Limb (tissue), 2 donors: ENCODE results near the gene PTPRK.

Experiments
- DNase-seq, 2 donors: peaks; one replicate each; pipeline ENCODE4 v3.0.0-alpha.2; 2016; ENCODE audit errors: extremely low spot score in 2 of 2

Gene PTPRK

DNA sequence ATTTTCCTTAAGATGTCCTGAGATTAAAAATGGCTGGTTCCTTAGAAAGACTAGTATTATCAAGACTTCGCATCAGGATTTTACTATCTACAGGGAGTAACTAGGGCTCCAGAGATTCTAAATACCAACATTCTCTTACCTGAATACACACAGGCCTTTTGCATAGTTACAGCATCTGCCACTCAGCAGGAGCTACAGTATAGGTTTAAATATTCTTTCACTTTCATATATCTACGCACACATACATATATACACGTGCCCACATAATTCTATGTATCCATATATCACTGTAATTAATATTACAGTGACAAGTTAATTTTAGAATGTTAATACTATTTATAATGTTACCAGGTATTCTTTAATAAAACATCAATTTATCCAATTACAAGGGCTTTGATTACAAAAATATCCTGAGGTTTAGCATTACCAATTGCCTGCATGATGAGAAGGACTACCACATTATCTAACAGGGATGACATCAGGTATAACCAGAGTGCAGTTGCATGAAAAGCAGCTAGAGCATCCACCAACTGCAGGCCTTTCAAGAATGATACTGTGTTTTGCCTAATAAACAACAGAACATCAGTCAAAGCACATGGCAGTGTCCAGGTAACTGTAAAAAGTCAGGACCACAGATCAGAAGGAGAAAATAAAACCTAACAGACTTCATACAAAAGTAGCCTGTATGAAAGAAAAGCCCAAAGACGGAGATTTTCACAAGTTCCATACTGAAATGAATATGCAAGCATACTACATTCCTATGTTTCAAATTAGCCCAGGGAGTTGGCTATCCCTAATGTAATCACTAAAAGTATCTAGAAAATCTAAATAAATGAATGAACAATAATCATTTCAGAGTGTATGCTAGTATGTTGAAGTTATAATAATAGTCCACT lies 268.7 kb downstream of the PTPRK start:
- DNase-seq = no peak

DNA sequence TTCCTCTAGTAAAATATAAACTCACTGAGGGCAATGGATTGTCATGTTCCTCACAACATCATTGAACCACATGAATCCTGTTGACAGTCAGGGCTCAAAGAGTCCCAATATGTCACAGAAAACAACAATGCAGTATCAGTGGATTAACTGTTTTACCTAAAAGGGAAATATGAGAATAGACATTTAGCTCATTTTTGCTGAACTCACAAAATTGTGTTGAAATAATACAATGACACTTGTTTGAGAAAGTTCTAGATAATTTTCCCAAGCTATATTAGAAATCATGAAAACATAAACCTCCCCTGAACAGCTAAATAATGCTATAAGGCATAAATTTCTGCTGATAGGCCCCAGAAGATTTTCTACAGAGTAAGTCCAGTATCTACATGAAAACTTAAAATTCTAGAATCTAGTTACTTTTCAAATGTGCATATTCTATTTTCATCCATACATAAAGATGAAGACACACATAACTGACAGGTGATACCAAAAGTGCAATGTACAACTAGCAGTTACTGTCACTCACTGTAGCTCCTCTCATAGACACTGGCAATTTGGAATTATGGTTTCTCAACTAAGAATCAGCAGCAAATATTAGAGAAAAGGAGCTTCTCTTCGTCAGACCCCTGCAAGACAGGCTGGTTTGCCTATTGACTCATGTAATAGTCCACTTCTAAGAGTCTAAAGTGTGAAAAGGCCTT lies 269.9 kb downstream of the PTPRK start:
- DNase-seq = no peak

DNA sequence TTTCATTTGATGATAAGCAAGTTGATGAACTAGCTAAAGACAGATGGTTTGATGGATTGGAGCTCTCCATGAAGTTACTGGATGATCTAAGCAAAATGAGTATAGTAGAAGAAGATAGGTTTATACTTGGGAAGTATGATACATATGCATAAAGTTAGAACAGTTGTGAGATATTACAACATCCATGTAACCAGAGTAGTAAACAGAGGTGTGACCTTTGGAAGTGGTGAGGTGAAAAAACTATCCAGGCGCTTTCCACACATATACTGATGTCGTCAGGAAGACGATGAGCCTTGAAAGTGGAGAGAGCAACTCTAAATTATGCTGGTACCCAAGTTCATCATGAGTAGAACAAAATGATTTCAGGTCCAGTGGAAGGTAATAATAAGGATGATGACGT lies 271.0 kb downstream of the PTPRK start:
- no peak for DNase-seq

DNA sequence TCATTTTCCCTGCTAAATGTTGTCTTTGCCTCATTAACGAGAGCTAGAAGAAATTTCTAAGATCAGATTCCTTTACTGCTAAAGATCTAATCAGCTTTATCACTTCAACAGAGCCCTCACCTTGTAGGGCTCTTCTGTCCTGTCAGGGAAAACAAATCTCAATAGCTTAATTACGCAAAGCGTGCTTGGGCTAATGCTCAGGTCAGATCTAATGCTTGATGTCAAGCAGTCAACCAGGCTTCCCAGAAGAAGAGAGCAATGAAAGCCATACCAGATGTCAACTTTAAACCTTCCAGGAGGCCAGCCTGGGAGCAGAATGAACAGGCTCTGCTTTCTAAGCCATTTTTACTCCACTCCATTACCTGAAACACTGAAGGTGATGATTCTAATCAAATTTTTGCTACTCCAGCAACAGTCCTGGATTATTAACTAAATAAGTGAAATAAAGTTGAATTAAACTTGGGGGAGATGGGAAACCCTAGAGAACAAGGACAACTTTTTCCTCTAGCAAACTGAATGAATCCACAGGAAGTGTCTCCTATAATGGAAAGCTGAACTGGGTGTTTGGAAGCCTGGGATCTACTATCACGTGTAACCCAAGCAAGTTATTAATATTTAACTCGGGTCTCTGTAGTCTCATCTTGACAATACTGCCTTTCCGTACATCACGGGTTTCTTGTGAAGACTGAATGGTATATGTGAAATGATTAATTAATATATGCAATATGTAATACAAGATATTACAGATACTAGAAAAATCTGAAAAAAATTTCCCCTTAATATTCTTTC lies 273.7 kb downstream of the PTPRK start:
- DNase-seq = no peak

DNA sequence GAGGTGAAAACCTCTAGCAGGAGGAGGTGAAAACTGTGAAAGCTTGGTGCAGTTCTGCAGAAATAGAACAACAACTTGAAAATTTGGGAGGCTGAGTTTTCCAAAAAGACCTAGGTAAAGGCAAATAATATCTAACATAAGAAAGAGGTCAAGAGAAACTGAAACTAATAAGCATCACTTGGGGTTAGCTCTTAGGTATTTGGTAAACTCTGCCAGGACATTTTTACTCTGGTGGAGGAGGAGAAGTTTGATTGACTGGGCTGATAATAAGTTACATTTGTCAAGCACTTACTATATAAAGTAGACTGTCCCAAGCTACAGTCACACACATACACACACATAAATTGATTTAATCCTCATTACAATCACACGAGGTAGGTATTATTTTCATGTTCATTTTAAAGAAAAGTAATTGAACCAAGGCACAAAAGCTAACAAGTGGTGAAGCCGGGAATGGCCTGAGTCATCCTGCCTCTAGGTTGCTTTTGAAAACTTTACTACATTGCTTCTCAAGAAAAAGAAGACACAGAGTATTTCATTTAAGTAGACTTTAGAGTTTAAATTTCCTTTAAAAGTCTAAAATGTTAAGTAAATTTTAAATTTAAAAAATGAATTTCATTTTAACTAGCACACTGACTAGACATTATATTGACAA lies 275.5 kb downstream of the PTPRK start:
- no peak for DNase-seq

DNA sequence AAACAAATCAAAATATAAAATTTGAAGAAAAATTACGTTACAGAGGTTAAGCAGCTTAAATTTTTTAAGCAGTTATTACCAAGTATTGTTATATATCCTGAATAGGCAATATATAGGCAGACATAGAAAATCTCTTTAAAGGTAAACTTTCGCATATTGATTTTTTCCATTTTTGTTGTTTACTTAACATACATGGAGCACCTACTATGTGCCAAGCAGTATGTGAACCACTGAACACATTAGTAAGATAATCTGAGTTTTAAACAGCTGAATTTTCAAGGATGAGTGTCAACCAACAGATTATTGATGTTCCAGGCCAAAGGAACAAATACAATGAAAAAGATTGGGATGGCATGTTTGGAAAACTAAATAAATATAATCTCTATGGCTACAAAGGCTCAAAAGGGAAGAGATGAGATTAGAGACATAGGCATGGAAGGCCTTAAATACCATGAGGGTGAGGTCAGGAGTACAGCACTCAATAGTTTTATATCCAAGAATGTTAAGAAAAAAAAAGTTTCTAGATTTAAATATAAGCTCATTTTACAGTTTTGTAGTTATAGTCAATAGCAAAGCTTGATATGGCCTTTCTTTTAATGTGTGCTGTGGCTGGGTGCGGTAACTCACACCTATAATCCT lies 277.5 kb downstream of the PTPRK start:
- DNase-seq = no peak

DNA sequence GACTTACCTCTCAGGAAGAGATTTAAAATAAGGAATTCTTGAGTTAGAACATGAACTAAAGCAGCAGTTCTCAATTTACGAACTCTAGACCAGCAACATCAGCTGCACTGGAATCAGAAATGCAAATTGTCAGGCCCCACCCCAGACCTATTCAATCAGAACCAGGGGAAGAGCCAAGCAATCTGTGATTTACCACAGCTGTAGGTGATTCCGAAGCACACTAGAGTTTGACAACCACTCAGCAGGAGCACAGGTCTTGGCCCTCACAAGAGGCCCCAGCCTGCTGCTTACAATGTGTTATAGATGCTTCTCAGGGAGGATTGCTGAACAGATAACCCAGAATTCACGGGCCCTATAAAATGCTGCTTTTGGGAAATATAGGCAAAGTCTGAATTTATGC lies 279.2 kb downstream of the PTPRK start:
- DNase-seq = no peak

DNA sequence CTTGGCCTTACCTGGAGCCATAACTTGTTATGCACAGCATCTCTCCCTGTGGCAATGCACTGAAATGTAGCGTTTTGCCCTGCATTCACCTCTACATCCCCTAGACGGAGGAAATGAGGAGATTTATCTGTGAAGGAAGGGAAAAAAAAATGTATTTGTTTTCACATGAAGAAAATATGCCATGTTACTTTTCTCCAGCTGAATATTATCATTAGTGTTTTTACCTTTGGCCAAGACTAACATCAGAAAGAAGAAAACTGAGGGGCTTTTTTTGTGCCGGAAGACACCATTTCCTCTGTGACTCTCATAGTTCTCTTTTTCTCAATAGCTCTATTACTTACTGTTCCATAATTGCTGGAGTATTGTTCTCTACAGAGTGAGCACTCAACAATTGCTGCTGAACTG lies 280.4 kb downstream of the PTPRK start:
- DNase-seq = no peak

DNA sequence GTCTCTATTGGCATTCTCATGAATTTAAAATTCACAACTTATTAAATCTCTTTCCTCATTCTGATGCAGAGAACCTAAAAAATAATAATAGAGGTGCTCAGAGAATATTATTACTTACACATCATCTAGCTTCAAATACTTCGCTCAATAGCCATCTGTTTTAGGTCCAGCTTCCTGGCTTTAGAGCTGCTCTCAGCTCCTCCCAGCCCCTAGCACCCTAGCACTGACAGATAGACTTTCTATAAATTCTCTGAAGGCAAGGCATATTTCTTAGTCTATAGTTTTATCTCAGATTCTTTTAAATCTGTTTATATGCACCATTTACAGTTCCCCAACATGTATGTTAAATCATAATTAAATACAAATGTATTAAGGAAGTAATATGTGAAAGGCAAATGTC lies 281.3 kb downstream of the PTPRK start:
- DNase-seq = no peak

DNA sequence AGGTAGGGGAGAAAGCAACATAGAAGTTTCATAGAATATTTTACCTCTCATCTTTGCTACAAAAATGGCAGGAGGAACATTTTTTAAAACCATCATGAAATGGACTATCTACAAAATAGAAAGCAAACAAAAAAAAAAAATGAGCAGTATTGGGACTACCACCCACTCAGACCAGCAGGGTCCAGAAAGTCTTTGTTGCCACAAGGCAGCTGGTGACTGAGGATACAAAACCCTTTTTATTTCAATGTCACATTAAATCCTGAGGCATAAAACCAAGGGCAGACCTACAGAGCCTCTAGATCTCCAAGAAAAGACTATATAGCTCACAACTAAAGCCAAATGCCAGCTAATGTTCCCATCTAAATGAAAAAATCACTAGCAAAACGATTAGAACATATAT lies 282.2 kb downstream of the PTPRK start:
- no peak for DNase-seq

DNA sequence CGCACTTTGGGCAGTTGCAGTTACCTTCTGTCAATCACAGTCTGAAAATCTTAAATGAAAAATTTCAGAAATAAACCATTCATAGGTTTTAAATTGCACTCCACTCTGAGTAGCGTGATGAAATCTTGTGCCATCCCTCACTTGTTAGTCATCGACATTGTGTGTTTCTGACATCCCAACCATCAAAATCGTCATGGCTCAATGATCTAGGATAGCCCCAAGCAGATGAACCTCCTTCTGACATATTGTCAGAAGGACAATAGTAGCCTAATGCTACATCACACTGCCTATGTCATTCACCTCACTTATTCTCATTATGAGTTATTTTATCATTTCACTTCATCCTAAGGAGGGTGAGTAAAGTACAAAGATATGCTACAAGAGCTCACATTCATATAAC lies 284.8 kb downstream of the PTPRK start:
- DNase-seq = no peak

DNA sequence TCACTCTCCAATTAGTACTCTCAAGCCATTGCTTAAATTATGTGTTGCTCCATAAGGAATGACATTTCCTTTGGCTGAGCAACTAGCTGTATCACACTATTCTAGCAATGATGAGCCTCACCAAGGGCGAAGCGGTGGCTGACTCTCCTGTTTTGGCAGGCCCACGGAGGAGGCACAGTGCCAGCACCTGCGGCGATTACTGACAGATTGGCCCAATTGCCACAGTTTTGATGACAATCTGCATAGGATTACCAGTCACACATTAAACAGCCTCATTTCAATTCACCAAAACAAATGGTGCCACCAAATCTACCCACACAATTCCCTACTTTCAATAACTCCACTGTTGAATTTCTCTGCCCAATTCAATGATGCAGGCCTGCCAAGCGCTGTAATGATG lies 286.9 kb downstream of the PTPRK start:
- peak in 1 of 2 donors; percentile 44 for DNase-seq

DNA sequence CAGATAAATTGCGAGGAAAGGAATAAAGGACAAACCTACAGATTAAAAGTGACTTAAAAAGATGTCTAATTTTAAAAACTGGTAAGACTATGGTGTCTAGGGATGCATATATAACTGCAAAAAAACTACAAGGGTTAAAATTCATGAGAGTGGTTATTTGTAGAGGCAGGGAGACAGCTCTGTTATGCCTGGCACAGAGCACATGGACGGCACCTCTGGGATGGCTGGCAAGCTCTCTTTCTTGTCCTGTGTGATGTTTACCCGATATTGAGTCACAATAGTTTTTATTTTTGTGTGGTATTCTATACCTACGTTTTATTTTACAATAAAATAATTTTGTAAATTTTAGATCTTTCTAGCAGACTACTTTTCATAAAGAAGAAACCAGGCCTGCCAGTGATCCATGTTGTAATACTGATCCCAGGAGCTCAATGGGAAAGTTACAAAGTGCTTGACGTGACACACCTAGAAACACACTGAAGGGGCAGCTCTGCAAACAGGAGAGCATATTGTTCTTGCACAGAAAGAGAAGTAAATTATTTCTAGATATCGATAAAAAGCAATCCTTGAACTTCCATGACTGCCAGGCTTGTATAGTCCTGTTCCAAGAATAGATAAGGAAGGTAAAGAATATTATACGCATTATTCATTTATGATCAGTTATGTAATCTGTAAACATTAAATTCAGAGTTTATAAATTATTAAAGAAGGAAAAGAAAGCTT lies 290.0 kb downstream of the PTPRK start:
- DNase-seq = no peak

DNA sequence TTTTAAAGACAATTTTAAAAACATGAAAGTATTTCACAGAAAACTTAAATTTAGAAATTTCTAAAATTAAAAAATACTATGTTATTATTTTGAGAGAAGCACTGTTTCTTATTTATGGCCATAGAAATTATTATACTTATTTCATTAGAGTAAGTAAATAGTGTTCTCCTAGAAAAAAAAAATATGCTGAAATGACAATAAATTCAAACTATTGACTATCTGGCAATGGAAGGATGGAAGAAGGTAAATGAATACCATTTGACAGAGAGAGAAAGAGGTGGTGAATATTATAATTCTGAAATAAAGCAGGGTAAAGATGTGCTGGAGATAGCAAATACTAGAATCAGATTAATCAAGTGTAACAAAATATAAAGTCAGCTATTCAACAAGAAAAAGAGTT lies 294.8 kb downstream of the PTPRK start:
- DNase-seq = no peak

DNA sequence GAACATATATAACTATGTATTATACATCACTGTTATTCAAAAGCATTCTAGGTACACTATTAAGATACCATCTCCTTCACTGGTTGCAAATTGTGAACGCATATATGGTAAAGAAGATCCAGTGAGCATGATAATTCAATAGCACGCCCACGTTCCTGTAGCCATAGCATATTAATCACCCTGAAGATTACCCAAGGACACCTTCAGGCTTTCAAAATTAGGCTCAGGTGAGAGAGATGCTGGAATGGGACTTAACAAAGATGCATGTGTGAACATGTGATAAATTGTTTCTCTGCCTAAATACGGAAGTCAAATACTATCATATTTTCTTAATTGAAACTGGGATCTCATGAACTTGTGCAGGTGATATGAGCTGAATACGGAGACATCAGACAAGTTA lies 303.5 kb downstream of the PTPRK start:
- DNase-seq = no peak

DNA sequence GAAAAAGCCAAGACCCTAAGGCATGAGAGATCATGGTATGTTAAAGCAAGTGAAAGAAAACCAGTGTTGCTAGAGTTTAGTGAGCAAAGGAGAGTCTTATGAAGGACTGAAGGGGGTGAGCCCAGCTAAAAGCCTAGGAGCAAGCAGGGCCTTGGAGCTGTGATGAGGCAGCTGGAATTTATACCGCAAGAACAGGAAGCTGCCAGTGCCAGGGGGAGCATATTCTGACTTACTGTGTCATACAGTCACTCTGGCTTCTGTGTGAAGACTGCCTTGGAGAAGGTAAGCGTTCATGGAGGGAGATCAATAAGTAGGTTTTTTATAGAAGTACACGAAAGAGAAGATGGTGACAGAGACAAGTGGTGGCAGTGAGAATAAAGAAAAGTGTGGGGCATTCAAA lies 310.6 kb downstream of the PTPRK start:
- no peak for DNase-seq

DNA sequence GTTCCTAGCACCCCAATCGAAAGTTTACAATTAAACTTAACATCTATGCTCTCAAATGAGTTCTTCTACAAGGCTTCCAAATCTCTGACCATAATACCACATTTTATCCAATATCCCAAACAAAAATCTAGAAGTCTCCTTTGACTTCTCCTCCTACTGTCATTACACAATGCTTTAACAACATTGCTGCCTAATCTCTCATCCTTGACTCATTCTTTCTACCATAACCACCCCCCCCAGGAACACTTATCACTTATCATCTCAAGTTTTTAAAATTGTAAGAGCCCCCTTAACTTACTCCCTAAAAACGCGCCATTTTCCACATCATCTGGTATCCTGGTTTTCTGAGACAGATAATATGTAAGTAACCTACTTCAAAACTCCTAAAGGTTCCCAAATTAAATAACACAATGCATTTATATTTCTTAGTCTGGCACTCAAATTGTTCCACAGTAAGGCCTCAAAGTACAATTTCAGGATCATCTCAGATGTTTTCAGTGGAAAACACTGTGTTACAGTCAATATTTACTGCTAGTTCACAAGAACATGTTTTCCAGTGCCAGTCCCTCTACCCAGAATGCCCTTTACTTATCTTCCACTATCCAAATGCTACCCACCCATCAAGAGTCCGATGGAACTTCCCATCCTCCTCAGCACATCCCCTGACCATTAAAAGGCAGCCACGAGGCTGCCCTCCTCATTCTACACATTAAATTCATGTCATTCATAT lies 311.4 kb downstream of the PTPRK start:
- no peak for DNase-seq

DNA sequence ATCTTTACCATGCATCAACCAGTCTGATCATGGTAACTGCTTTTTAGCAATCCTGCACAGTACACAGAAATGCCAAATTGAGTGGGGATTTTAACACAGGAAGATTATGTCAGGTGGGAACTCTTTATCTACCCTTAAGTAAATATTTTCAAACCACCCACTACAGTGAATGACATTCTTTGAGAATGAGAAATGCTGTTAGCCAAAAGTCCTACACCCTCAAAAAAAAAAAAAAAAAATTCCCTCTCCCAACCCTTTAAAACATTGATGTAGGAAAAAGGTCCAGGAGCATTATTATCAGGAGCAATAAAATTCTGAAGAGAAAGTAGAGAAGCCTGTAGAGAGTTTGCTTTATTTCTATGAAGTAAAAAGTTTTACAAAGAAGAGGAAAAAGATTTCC lies 312.3 kb downstream of the PTPRK start:
- DNase-seq = no peak

DNA sequence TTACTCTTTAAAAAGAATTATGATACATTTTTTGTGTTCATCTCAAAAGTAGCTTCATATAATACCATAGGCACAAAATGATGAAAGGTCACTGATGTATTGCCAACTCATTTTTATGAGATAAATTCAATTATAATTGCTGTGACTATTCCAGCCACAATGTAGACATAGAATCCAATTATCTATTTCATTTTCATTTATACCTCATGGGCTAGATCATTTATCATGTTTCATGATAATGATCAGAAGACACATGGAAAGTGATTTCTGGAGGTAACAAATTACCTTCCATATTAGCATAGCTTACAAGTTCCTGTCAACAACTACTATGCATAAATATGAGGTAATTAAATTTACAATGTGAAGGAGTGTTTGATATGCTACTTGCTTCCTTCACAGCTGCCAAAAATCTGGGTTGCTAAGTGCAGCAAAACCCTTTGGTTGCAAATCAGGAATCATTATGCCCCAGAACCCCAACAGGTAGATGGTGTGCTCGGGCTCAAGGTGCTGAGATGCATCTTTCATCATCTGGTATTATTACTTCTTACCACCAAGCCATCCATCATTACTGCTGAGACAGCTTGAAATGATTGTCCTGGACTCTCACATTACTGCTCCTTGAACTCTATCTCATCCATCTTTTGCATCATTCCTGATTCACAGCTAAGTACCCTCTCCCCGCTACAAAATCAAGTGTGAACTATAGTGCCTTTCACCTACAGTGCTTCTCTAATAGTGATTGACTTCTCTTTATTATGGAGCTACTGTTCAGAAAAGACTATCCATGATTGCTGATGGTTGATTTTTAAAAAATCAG lies 313.6 kb downstream of the PTPRK start:
- DNase-seq = no peak
